ENCODE results near the gene APOF. TPM values are rescaled to one million over a fixed set of nuclear protein-coding genes. Genes with fewer than 3 reads are reported as not detected.
"Not testable (repeated sequence)": the region's sequence is repeated elsewhere in the genome, so short reads cannot be mapped to it uniquely, and the experiment has no call there.

Gene APOF
- total RNA-seq, 2 donors from 2014 or later, result not detected

DNA sequence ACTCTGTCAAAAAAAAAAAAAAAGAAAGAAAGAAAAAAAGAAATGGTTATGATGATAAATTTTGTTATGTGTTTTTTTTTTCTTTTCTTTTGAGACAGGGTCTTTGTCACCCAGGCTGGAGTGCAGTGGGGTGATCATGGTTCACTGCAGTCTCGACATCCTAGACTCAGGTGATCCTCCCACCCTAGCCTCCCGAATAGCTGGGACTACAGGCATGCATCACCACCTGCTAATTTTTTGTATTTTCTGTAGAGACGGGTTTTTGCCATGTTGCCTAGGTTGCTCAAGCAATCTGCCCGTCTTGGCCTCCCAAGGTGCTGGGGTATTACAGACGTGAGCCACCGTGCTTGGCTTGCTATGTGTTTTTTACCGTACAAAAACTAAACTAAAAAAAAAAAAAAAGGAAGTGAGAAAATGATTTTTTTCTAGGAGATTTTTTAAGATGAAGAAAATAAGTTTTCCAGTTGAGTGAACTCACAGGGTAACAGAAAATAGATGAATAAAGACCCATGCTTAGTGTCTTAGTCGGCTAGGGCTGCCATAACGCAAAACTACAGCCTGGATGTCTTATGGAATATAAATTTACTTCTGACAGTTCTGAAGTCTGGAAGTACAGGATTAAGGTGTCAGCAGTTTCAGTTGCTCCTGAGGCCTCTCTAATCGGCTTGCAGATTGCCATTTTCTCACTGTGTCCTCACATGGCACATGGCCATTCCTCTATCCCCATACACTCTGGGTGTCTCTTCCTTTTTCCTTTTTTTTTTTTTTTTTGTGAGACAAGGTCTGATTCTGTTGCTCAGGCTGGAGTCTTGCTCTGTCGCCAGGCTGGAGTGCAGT lies 13.2 kb upstream of the APOF start:
- intact Hi-C loops (cut with DNase I, micrococcal nuclease), result no loop called here
- peak in 1 of 2 donors; percentile 11 for DNase-seq

DNA sequence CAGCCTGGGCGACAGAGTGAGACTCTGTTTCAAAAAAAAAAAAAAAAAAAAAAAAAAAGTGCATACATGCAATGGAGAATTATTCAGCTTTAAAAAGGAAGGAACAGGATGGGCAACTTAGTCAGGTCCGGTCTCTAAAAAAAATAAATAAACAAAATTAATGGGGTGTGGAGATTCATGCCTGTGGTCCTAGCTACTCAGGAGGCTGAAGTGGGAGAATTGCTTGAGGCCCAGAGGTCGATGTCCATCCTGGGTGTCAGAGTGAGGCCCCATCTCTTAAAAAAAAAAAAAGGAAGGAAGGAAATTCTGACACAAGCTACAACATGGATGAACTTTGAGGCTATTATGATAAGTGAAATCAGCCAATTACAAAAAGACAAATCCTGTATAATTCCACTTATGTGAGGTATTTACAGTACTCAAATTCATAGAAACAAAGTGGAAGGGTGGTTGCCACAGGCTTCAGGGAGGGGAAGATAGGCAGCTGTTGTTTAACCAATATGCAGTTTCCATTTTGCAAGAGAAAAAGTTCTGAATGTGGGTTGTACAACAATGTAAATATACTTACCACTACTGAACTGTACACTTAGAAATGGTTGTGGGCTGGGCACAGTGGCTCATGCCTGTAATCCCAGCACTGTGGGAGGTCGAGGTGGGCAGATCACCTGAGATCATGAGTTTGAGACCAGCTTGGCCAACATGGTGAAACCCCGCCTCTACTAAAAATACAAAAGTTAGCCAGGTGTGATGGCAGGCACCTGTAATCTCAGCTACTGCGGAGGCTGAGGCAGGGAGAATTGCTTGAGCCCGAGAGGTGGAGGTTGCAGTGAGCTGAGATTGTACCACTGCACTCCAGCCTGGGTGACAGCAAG lies 12.3 kb upstream of the APOF start:
- DNase-seq (no peak), ATAC-seq (no peak)
- intact Hi-C loops (cut with DNase I, micrococcal nuclease), result no loop called here

More for the DNA sequence above, 13.2 kb upstream of the APOF start:
- ATAC-seq, result no peak

DNA sequence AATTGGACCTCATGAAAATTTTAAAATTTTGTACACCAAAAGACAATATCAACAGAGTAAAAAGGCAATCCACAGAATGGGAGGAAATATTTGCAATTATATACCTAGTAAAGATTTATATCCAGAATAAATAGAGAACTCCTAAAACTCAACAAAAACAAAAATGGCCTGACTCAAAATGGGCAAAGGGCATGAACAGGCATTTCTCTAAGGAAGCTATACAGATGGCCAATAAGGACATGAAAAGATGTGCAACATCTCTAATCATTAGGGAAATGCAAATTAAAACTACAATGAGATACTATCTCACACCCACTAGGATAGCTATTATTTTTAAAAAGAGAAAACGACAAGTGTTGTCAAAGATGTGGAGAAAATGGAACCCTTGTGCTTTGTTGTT lies 10.9 kb upstream of the APOF start:
- intact Hi-C loops (cut with DNase I, micrococcal nuclease), result no loop called here
- ATAC-seq (no peak), DNase-seq (no peak)

DNA sequence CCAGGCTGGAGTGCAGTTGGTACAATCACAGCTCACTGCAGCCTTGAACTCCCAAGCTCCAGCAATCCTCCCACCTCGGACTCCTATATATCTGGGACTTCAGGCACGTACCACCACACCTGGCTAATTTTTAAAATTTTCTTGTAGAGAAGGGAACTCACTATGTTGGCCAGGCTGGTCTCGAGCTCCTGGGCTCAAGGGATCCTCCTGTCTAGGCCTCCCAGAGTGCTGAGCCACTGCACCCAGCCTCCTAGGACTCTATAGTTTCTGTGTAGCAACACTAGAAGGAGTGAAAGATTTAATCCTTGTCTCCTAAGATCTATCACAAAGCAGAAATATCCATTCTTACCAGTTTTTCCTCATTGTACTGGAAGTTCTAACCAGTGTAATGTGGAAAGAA lies 4.3 kb upstream of the APOF start:
- intact Hi-C loops (cut with DNase I, micrococcal nuclease), result no loop called here
- DNase-seq, result no peak
- no peak for ATAC-seq

DNA sequence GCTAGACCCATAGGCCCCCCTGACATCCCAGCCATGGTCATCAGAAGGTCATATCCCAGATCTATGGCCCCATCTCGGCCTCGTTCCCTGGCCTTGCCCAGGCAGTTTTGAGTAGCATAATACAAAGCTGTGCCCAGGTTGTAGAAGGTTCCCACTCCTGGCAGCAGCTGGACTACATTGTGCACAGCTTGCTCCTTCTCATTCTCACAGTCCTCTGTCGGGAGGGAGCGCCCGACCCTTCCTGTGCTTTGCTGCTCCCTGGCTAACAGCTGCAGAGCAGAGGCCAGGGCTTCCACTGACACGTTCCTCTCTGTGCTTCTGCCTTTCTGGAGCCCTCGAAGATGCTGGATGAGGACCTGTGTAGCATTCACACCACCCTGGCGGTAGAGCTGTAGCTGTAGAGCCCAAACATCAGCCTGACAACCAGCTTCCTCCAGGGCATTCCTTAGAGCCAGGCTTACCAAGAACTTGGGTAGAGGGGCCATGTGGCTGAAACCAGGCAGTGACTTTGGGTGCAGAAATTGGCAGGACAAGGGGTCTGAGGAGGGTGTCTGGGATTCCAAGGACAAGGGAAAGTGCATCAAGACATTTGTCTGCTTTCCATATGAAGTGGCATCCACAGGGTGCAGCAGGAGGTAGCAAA lies 1.0 kb downstream of the APOF start:
- intact Hi-C loops (cut with DNase I, micrococcal nuclease), result no loop called here
- ATAC-seq, result no peak

DNA sequence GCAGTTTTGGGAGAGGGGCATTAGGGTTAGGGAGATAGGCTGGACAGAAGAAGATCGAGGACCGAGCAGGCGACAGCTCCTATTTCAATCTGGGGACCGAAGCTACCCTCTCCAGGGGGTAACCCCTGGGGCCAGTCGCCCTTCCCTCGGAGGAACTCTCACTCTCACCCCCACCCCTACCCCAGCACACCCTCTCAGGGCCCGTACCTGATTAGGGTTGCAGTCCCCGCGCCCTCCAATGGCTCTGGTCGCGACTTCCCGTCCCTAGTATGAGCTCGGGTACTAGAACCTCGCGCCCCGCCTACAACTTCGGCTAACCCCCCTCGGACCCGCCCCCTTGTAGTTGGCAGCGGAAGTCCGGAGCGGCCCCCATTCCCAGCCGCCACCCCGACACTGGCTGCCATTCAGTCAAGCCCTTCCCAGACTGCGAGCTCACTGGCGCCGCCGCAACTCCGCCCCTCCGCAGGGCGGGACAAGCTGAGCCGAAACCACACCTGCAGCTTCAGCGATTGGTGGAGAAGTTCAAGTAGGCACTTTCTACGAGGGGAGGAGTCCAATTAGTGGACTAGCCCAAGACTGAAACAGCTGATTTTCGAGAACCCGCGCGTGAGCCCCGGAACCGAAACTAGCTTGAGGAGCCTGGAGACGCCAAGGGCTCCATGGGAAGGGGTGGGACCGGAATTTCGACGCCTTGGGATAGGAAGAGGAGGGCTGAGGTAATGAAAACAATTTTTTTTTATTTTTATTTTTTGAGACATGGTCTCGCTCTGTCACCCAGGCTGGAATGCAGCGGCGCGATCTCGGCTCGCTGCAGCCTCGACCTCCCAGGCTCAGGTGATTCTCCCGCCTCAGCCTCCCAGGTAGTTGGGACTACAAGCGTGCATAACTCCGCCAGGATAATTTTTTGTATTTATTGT lies 2.5 kb downstream of the APOF start, which contains the start of gene STAT2:
TSS of gene STAT2 (minus strand) at position 257 of the 917 bp plus-strand sequence. CDS start 3,536 bp downstream, outside the sequence.
- ATAC-seq (peak; percentile 96), DNase-seq (peak; percentile 99)
- intact Hi-C loops (cut with DNase I, micrococcal nuclease), result no loop called here

More for the DNA sequence above, 1.0 kb downstream of the APOF start:
- no peak for DNase-seq

DNA sequence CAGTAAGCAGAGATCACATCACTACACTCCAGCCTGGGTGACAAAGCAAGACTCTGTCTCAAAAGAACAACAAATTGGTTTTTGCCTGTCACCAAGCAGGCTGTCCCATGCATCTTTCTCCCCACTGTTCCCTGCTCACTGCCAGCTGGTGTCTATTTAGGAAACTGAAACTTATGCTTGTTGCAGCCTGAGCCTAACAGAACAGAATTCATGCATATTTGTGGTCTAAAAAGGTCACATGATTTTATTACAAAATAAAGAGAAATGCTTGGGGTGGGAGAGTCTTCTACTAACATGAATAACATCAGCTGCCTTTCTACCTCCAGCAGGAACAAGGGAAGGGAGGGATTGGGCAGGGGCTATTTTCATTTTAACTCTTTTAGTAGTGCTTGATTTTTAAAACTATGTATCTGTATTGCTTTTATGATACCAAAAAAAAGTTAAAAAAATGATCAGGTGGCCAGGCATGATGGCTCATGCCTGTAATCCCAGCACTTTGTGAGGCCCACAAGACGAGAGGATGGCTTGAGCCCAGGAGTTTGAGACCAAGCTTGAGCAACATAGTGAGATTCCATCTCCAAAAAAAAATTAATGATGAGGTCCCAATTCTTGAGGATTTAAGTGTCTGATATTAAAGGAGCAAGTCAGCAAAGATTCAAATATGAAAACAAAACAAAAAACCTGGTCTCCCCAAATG lies 3.7 kb downstream of the APOF start:
- DNase-seq (no peak), ATAC-seq (no peak)
- intact Hi-C loops (cut with DNase I, micrococcal nuclease), result no loop called here

DNA sequence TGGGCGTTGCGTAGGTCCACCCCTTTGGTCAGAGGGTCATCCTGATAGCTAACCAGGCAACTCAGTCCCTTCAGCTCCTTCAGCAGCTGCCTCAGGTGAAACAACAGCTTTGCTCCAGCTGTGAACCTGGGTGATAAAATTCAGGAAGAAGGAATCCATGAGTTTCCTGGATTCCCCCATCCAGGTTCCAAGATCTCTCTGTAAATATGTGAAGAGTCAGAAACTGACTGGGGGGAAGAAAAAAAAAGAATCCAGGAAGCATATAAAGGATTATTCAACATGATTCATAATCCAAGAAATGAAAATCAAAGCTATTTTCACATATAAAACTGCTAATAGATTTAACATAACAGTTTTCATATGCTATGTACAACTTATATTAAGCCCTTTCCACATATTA lies 11.3 kb downstream of the APOF start:
- no peak for DNase-seq
- ATAC-seq, result no peak
- intact Hi-C loops (cut with DNase I, micrococcal nuclease), result no loop called here

DNA sequence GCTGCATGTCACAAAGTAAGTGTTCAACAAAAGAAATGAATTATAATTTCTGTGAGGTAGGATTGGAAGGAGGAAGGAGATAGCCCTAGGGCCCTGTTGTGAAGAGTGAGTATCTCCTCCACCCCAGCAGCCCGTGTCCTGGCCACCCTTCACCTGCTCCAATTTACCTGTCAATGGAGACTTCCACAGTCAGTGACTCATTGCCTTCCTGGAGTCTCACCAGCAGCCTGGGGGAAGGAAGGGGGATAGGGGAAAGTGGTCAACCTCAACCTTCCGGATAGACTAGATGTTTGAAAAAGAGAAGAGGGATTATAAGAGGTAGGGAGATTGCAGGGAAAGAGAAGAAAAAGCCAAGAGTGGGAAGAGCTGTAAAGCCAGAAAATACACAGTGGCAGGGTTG lies 12.0 kb downstream of the APOF start:
- intact Hi-C loops (cut with DNase I, micrococcal nuclease), result no loop called here
- ATAC-seq (no peak), DNase-seq (no peak)

DNA sequence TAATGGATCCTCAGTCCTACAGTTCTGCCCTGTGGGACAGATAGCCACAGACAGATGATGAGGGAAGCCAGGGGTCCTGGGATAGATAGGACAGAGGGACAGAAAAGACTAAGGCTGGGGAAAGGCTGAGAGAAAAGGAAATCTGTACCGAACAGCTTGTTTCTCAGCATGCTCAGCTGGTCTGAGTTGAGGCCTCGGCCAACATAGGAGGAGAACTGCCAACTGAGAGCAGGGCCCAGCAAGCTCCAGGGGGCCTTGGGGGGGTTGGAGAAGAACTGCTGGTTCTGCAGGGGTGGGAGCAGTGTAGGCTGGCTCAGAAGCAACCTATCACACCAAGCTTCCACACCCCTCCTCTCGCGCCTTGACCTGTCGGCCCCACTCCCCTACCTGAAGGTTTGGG lies 13.9 kb downstream of the APOF start:
- DNase-seq (no peak), ATAC-seq (no peak)
- intact Hi-C loops (cut with DNase I, micrococcal nuclease), result no loop called here

DNA sequence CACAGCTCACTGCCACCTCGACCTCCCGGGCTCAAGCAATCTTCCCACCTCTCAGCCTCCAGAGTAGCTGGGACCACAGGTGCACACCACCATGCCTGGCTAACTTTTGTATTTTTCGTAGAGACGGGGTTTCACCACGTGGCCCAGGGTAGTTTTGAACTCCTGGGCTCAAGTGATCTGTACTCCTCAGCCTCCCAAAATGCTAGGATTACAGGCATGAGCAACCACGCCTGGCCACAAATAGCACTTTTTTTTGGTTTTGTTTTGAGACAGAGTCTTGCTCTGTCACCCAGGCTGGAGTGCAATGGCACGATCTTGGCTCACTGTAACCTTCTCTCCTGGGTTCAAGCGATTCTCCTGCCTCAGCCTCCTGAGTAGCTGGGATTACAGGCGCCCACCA lies 15.4 kb downstream of the APOF start:
- ATAC-seq; intact Hi-C loops (cut with DNase I, micrococcal nuclease); DNase-seq: not testable (repeated sequence)

DNA sequence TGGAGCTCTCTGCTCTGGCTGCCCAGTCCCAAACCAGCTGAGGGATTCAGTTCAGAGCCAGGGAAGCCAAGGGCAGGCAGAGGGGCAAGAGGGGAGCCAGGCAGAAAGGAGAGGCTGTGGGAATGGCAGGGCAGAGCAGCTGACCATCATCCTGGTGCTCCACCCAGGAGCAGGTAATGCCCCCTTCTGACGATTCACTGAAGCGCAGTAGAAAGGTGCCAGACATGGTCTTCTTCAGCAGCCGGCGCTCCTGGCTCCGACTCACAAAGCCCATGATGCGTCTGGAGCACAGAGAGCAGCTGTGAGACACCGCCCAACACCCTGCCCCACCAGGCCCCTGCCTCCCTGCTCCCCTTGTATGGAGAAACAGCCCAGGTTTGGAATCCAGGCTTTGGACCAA lies 16.0 kb downstream of the APOF start:
- intact Hi-C loops (cut with DNase I, micrococcal nuclease), result no loop called here
- ATAC-seq, result no peak
- DNase-seq, result no peak

DNA sequence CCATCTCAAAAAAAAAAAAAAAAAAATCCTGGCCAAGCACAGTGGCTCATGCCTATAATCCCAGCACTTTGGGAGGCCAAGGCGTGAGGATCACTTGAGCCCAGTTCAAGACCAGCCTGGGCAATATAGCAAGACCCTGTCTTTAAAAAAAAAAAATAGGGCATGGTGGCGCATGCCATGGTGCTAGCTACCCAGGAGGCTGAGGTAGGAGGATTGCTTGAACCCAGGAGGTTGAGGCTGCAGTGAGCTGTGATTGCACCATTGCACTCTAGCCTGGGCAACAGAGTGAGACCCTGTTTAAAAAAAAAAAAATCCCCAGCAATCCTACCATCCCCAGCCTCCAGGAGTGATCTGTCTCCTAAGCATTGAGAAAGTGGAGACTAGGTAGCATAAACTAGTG lies 20.4 kb downstream of the APOF start:
- ATAC-seq, result not testable (repeated sequence)

DNA sequence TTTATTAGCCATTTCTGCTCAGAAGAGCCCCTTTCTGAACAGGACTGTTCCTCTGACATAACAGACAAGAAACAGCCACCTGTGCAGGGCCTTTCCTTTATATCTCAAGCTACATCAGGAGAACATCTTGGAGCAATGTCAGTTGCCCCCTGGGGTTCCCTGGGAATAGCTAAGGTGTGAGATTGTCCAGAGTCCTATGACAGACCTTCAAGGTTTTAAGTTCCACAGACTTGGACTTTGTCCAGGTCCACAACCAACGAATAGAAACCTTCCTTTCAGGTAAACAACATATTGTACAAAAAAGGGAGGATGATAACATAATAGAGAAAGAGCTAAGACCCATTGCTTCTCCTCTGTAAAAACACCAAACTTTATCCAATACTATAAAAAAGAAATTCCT lies 21.0 kb downstream of the APOF start:
- DNase-seq, result no peak

More for the DNA sequence above, 20.4 kb downstream of the APOF start:
- intact Hi-C loops (cut with DNase I, micrococcal nuclease); DNase-seq: not testable (repeated sequence)

DNA sequence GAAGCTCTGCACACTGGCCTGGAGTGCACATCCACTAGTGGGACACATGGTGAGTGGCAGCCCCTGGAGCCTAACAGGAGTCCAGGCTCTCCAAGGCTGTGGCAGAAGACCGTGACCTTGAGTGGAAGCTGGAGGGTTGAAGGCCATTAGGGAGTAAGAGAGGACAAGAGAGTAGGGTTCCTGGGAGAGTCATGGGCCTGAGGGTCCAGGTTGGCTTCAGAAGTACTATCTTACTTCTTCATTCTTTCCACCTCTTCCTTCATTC lies 23.6 kb downstream of the APOF start:
- DNase-seq (no peak), ATAC-seq (no peak)
- intact Hi-C loops (cut with DNase I, micrococcal nuclease), result no loop called here

More for the DNA sequence above, 21.0 kb downstream of the APOF start:
- ATAC-seq, result no peak
- intact Hi-C loops (cut with DNase I, micrococcal nuclease), result no loop called here

DNA sequence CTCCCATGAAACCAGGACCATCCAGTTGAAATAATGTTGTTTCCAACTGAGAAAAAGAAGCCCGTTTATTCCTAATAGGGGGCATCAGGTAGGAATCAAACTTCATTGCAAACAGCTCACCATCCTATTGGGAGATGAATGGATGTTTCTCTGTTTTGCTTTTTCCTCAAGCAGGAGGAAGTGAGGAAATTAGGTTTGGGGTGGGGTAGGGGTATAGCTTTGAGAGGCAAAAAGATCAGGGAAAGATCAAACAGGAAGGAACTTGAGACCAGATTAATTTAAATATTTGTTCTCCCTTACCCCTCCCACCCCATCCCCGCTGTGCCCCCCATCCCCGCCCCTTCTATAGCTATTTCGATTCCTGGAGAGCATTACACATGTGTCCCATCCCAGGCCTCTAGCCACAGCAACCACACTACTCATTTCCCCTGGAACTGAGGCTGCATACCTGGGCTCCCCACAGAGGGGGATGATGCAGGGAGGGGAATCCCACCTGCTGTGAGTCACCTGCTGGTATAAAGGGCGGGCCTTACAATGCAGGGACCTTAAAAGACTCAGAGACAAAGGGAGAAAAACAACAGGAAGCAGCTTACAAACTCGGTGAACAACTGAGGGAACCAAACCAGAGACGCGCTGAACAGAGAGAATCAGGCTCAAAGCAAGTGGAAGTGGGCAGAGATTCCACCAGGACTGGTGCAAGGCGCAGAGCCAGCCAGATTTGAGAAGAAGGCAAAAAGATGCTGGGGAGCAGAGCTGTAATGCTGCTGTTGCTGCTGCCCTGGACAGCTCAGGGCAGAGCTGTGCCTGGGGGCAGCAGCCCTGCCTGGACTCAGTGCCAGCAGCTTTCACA lies 24.1 kb downstream of the APOF start, which contains the start of gene IL23A:
TSS of gene IL23A (plus strand) at position 577 of the 850 bp plus-strand sequence. CDS start at position 738, 161 bp downstream.
- intact Hi-C loops (cut with DNase I, micrococcal nuclease), result no loop called here
- ATAC-seq (no peak), DNase-seq (no peak)

DNA sequence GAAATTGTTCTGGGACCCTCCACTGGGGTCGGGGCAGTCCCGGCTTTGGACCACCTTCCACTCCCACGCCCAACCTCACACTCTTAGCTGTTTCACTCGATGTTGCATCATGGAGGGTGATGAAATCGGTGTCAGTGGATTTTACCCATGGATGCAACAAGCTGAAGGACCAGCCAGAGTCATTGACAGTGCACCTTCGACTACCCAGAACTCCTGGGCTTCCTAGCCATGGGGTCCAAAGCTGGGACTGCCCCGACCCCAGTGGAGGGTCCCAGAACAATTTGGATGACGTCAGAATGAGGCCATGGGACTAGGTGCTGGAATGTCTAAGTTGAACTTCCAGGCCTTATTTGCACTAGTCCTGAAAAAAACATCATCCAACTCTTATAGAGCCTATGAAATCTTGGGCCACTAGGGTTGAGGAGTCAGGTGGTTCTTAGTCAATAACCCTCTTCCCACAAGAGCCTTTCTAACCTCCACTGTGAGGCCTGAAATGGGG lies 24.9 kb downstream of the APOF start:
- DNase-seq, result no peak
- intact Hi-C loops (cut with DNase I, micrococcal nuclease), result no loop called here
- ATAC-seq, result no peak
